GM19035 (cell line): ENCODE data around the gene SUSD4.

Source experiments
- ATAC-seq: cut with Tn5 transposase; IDR thresholded peaks from one replicate; pipeline ENCODE4 v1.9.1; 2021; ENCODE audit not compliant: unreplicated experiment

Gene SUSD4

GRCh38 chr1:223363057-223363855 is 720 bp downstream of the SUSD4 start:
- ATAC-seq = no peak

GRCh38 chr1:223358826-223359225 is 5.2 kb downstream of the SUSD4 start:
- no peak for ATAC-seq

- no peak for ATAC-seq
These were observed 8.3 kb downstream of the SUSD4 start for GRCh38 chr1:223355699-223356098.

GRCh38 chr1:223353939-223354338 is 10.0 kb downstream of the SUSD4 start:
- no peak for ATAC-seq

GRCh38 chr1:223352944-223353343 is 11.0 kb downstream of the SUSD4 start:
- no peak for ATAC-seq

- ATAC-seq = no peak
These were observed 13.5 kb downstream of the SUSD4 start for GRCh38 chr1:223350361-223350908.

- ATAC-seq = no peak
These were observed 14.7 kb downstream of the SUSD4 start for GRCh38 chr1:223349241-223349640.

- ATAC-seq = no peak
These were observed 15.5 kb downstream of the SUSD4 start for GRCh38 chr1:223348439-223348838.

GRCh38 chr1:223347583-223347982 is 16.4 kb downstream of the SUSD4 start:
- no peak for ATAC-seq

GRCh38 chr1:223346311-223346710 is 17.7 kb downstream of the SUSD4 start:
- no peak for ATAC-seq

- no peak for ATAC-seq
These were observed 18.3 kb downstream of the SUSD4 start for GRCh38 chr1:223345720-223346119.

GRCh38 chr1:223344491-223344890 is 19.5 kb downstream of the SUSD4 start:
- no peak for ATAC-seq

GRCh38 chr1:223343692-223344091 is 20.3 kb downstream of the SUSD4 start:
- no peak for ATAC-seq

GRCh38 chr1:223341121-223341520 is 22.9 kb downstream of the SUSD4 start:
- ATAC-seq = no peak

- ATAC-seq = no peak
These were observed 23.3 kb downstream of the SUSD4 start for GRCh38 chr1:223340637-223341036.

- ATAC-seq = no peak
These were observed 24.1 kb downstream of the SUSD4 start for GRCh38 chr1:223339861-223340260.

GRCh38 chr1:223338811-223339746 is 24.9 kb downstream of the SUSD4 start:
- no peak for ATAC-seq

- no peak for ATAC-seq
These were observed 26.7 kb downstream of the SUSD4 start for GRCh38 chr1:223337174-223337869.

- no peak for ATAC-seq
These were observed 29.8 kb downstream of the SUSD4 start for GRCh38 chr1:223334156-223334555.

GRCh38 chr1:223332997-223333396 is 31.0 kb downstream of the SUSD4 start:
- no peak for ATAC-seq

- ATAC-seq = no peak
These were observed 32.0 kb downstream of the SUSD4 start for GRCh38 chr1:223331929-223332328.
